ENCODE data around the gene IRF2. TPM values are rescaled to one million over a fixed set of nuclear protein-coding genes. Genes with fewer than 3 reads are reported as not detected.

Gene IRF2
- total and polyA plus RNA-seq, 2 experiments from 2014 or later, result 4.0 to 12.0 TPM

- no peaks in the 10 kb centered on the region for H3K9me3 ChIP-seq (ENCODE audit: low read depth)
- no peak overlapping the region for H3K4me3 ChIP-seq
- DNase-seq (ENCODE audit: low read depth in 1 of 2, low spot score in 1 of 2), result no peak
- H3K27me3 ChIP-seq, result no peaks in the 10 kb centered on the region
- TF ChIP-seq, protein P1, sequence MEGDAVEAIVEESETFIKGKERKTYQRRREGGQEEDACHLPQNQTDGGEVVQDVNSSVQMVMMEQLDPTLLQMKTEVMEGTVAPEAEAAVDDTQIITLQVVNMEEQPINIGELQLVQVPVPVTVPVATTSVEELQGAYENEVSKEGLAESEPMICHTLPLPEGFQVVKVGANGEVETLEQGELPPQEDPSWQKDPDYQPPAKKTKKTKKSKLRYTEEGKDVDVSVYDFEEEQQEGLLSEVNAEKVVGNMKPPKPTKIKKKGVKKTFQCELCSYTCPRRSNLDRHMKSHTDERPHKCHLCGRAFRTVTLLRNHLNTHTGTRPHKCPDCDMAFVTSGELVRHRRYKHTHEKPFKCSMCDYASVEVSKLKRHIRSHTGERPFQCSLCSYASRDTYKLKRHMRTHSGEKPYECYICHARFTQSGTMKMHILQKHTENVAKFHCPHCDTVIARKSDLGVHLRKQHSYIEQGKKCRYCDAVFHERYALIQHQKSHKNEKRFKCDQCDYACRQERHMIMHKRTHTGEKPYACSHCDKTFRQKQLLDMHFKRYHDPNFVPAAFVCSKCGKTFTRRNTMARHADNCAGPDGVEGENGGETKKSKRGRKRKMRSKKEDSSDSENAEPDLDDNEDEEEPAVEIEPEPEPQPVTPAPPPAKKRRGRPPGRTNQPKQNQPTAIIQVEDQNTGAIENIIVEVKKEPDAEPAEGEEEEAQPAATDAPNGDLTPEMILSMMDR (IDR thresholded peaks at IDR 0.05; ENCODE audit: low read depth, low read length), result no peak
- no peaks in the 10 kb centered on the region for H3K36me3 ChIP-seq
- no peak overlapping the region for H3K27ac ChIP-seq
- H3K4me1 ChIP-seq (ENCODE audit: low read depth), result no peaks in the 10 kb centered on the region
Observed at GRCh38 chr4:184337907-184338306, 136.4 kb downstream of the IRF2 start.

Other genes with a start within 250 kb of the IRF2 start
- 28.7 and 30.7 TPM in 2 replicates for gene CASP3, start 174.9 kb upstream of the IRF2 start, total RNA-seq
- 50.1 and 60.6 TPM in 2 replicates for gene CASP3, start 174.9 kb upstream of the IRF2 start, polyA plus RNA-seq
- 16.5 and 30.1 TPM in 2 replicates for gene PRIMPOL, start 175.2 kb upstream of the IRF2 start, total RNA-seq
- gene PRIMPOL, start 175.2 kb upstream of the IRF2 start, polyA plus RNA-seq, result 18.5 and 24.7 TPM in 2 replicates